Placental pericyte (primary cell): ENCODE measurements around the gene CECR2. TPM values are rescaled to one million over a fixed set of nuclear protein-coding genes. Genes with fewer than 3 reads are reported as not detected.

Experiments
- small RNA-seq: library from RNA; depleted of rRNA; stranded (forward); fragments of <200 nt; gene quantifications from one replicate; pipeline ENCODE3, GENCODE V24; 2012; ENCODE audit warnings: low replicate concordance
- total RNA-seq: library from RNA; depleted of rRNA; stranded (reverse); fragments of >200 nt; gene quantifications from 2 replicates; pipeline ENCODE4 v1.2.3, GENCODE V29; 2012

CECR2 gene
- not detected in 2 replicates for total RNA-seq

DNA sequence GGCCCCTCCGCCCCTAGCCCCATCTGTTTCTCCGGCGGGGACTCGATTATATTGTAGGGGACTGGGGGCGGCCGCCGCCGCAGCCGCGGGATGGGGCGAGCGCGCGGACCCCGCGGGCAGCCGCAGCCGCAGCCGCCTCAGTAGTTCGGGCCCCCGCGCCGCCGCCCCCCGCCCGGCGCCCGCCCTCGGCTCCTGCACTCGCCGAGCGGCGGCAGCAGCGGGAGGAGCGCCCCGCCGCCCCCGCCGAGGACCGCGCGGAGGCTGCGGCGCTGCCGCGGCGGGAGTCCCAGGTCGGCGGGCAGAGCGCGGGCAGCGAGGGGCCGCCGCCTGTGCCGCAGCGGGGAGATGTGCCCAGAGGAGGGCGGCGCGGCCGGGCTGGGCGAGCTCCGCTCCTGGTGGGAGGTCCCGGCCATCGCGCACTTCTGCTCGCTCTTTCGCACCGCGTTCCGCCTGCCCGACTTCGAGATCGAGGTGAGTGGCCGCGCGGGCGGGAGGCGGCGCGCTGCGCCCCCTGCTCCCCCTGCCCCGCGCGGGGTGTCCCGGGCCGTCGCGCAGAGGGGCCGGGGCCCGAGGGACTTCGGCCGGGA, at the start of gene CECR2:
CECR2 (plus strand) TSS at position 22 of the 587 bp plus-strand sequence; CDS start at position 346, 324 bp downstream.

GRCh38 chr22:17562906-17563870, 193.9 kb downstream of the CECR2 start, which contains the start of gene SLC25A18:
Gene SLC25A18, plus strand, starts transcription at chr22:17563498. Its CDS starts 16,447 bp downstream, at chr22:17579945.

Small RNA genes within 50 kb of the gene (small RNA-seq; reads per million reads assigned to genes)
- gene CECR9 (not detected), gene RN7SL843P (not detected)

Other genes with a start within 250 kb of the CECR2 start
- gene TMEM121B, start 248.1 kb upstream of the CECR2 start, total RNA-seq = under 0.01 TPM in 1 of 2 replicates, not detected in the other
- gene HDHD5, start 210.2 kb upstream of the CECR2 start, total RNA-seq = 20.6 and 28.9 TPM in 2 replicates
- 0.44 and 1.4 TPM in 2 replicates for gene ADA2, start 150.0 kb upstream of the CECR2 start, total RNA-seq
- under 0.01 TPM in 1 of 2 replicates, not detected in the other for gene SLC25A18, start 194.0 kb downstream of the CECR2 start, total RNA-seq